H1 (cell line): ENCODE results near the gene CORO2B. TPM values are rescaled to one million over a fixed set of nuclear protein-coding genes. Genes with fewer than 3 reads are reported as not detected.

Experiments
- ASH2L ChIP-seq: fragments of 200-600, 300-600 bp; sonication (generic); IDR thresholded peaks from one replicate; pipeline ENCODE4 v1.7.1; 2017; ENCODE audit warnings: low read length
- CHD2 ChIP-seq: IDR thresholded peaks from 2 replicates; pipeline ENCODE4 v1.6.1; 2012; ENCODE audit warnings: low read length, improper control_type of control experiment
- CTBP2 ChIP-seq: IDR thresholded peaks from 2 replicates; pipeline ENCODE4 v1.7.0; 2011; ENCODE audit warnings: borderline replicate concordance, mild to moderate bottlenecking, moderate library complexity, mixed read lengths, low read length; ENCODE audit not compliant: insufficient read depth, insufficient read length
- EGR1 ChIP-seq: IDR thresholded peaks from 2 replicates; pipeline ENCODE4 v1.6.1; 2011; ENCODE audit warnings: low read depth, low read length, borderline replicate concordance
- EP300 ChIP-seq, 2 experiments: IDR thresholded peaks; 1 replicate in 1 of 2; 2 replicates in 1 of 2; pipeline ENCODE4 v1.6.1; 2011 to 2012; ENCODE audit warnings: low read depth in 2 of 2, low read length in 2 of 2, mild to moderate bottlenecking in 2 of 2, borderline replicate concordance in 1 of 2, inconsistent platforms in 1 of 2, moderate library complexity in 1 of 2
- HDAC2 ChIP-seq, 2 experiments: fragments of 300-600 bp in 1 of 2; sonication (generic) in 1 of 2; IDR thresholded peaks; 2 replicates each; pipeline ENCODE4 v1.6.1; 2011 to 2012; ENCODE audit warnings: low read depth in 2 of 2, low read length in 2 of 2, mild to moderate bottlenecking in 2 of 2, moderate library complexity in 2 of 2, borderline replicate concordance in 1 of 2, inconsistent platforms in 1 of 2
- JUN ChIP-seq: IDR thresholded peaks from 2 replicates; pipeline ENCODE4 v1.6.1; 2011; ENCODE audit warnings: low read depth, mild to moderate bottlenecking, improper control_type of control experiment, low read length
- RBBP5 ChIP-seq: IDR thresholded peaks from 2 replicates; pipeline ENCODE4 v1.7.1; 2012; ENCODE audit warnings: low read depth, mild to moderate bottlenecking, inconsistent platforms, low read length, moderate library complexity, borderline replicate concordance
- SP4 ChIP-seq: IDR thresholded peaks from 2 replicates; pipeline ENCODE4 v1.6.1; 2012; ENCODE audit warnings: low read length, inconsistent platforms
- SRF ChIP-seq: IDR thresholded peaks from 2 replicates; pipeline ENCODE4 v1.6.1; 2011; ENCODE audit warnings: mild to moderate bottlenecking, low read depth, low read length, moderate library complexity
- TEAD4 ChIP-seq: IDR thresholded peaks from 2 replicates; pipeline ENCODE4 v1.6.1; 2012; ENCODE audit warnings: low read depth, low read length, inconsistent platforms, mixed read lengths
- polyA plus RNA-seq, 7 experiments: library from polyadenylated mRNA; depleted of rRNA in 3 of 7; stranded (reverse) in 5 of 7; unstranded in 2 of 7; fragments of >200 nt in 5 of 7; fragments of 200-250 nt in 2 of 7; gene quantifications; 1 replicate in 5 of 7; 2 replicates in 1 of 7; 4 replicates in 1 of 7; pipeline versions ENCODE4 v1.2.1 to v1.2.3, GENCODE V29; 2011 to 2013; ENCODE audit warnings: missing spikeins in 2 of 7, mixed read lengths in 2 of 7
- total RNA-seq: library from RNA; stranded (reverse); fragmentation: NEBNext Ultra II Directional; extraction: Animal tissue kit (Norgen Biotek cat#: 25700); gene quantifications from 2 replicates; pipeline ENCODE4 v1.2.1, GENCODE V29; 2021
- TF ChIP-seq, protein P1 (sequence below), 3 experiments: IDR thresholded peaks; 1 replicate in 2 of 3; 2 replicates in 1 of 3; pipeline versions ENCODE4 v1.5.1 to v1.6.1; 2011; ENCODE audit warnings: low read length in 3 of 3, mild to moderate bottlenecking in 3 of 3, inconsistent platforms in 2 of 3, low read depth in 1 of 3, moderate library complexity in 1 of 3; ENCODE audit not compliant: insufficient read depth in 1 of 3; ENCODE audit errors: control extremely low read depth in 1 of 3

The CORO2B gene
- total and polyA plus RNA-seq, 2 of the 8 experiments (the other 6 are each of a cell fraction or from before 2014, with no cell fraction given): 3.4 to 6.7 TPM

GRCh38 chr15:68614286-68615035, 35.7 kb downstream of the CORO2B start (continued):
- TF ChIP-seq CHD2: 0 out of 2 replicates have a peak, but pooled peaks have one; percentile 35
- no peak for TF ChIP-seq SP4
- no peak for TF ChIP-seq CTBP2
- TF ChIP-seq EGR1: no peak
- TF ChIP-seq HDAC2 (IDR thresholded peaks at IDR 0.05; ENCODE audit: borderline replicate concordance in 1 of 2, low read depth in 2 of 2, low read length in 2 of 2): no peak
- TF ChIP-seq RBBP5: peak; percentile 88; the same call in 1 of the 2 replicates
- TF ChIP-seq ASH2L: peak; percentile 49
- no peak for TF ChIP-seq JUN
- TF ChIP-seq TEAD4: no peak
- no peak for TF ChIP-seq EP300 (IDR thresholded peaks at IDR 0.05; ENCODE audit: borderline replicate concordance in 1 of 2, low read depth in 2 of 2, low read length in 2 of 2)
- TF ChIP-seq SRF: no peak
- TF ChIP-seq, protein P1, sequence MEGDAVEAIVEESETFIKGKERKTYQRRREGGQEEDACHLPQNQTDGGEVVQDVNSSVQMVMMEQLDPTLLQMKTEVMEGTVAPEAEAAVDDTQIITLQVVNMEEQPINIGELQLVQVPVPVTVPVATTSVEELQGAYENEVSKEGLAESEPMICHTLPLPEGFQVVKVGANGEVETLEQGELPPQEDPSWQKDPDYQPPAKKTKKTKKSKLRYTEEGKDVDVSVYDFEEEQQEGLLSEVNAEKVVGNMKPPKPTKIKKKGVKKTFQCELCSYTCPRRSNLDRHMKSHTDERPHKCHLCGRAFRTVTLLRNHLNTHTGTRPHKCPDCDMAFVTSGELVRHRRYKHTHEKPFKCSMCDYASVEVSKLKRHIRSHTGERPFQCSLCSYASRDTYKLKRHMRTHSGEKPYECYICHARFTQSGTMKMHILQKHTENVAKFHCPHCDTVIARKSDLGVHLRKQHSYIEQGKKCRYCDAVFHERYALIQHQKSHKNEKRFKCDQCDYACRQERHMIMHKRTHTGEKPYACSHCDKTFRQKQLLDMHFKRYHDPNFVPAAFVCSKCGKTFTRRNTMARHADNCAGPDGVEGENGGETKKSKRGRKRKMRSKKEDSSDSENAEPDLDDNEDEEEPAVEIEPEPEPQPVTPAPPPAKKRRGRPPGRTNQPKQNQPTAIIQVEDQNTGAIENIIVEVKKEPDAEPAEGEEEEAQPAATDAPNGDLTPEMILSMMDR (IDR thresholded peaks at IDR 0.05; ENCODE audit: control extremely low read depth in 1 of 3, insufficient read depth in 1 of 3, low read depth in 1 of 3, low read length in 3 of 3): peak in 1 of 3 experiments; percentile 10; a peak in 1 of 4 replicates
